ENCODE measurements around the gene BORCS5.
"Not testable (repeated sequence)": the region's sequence is repeated elsewhere in the genome, so short reads cannot be mapped to it uniquely, and the experiment has no call there.

The BORCS5 gene

GRCh38 chr12:12356896-12357718 is at the start of gene BORCS5:
BORCS5 (plus strand) TSS chr12:12357078; CDS start chr12:12357452, 374 bp downstream.
- DNase-seq (ENCODE audit: extremely low read depth, insufficient read length): peak; percentile 100
- Histone ChIP-seq H3K36me3 (ENCODE audit: control insufficient read depth, insufficient read depth, low read length) (peaks cover 2% of the 10 kb centered on the region), H3K4me3 (replicated peaks; ENCODE audit: low read depth, low read length) (peak within 1 kb of the TSS; percentile 99), H3K27me3 (replicated peaks; ENCODE audit: control insufficient read depth, insufficient read depth, low read length) (no peaks in the 10 kb centered on the region)
- TF ChIP-seq CTCF (IDR thresholded peaks at IDR 0.05; ENCODE audit: insufficient read depth, low read length, poor library complexity, severe bottlenecking): peak; percentile 23

GRCh38 chr12:12310695-12311094 is 46.2 kb upstream of the BORCS5 start:
- not testable (repeated sequence) for H3K36me3 ChIP-seq (ENCODE audit: control insufficient read depth, insufficient read depth, low read length); H3K27me3 ChIP-seq (replicated peaks; ENCODE audit: control insufficient read depth, insufficient read depth, low read length); H3K4me3 ChIP-seq (replicated peaks; ENCODE audit: low read depth, low read length); DNase-seq (ENCODE audit: extremely low read depth, insufficient read length)

GRCh38 chr12:12315838-12316237 is 41.0 kb upstream of the BORCS5 start:
- Histone ChIP-seq H3K27me3 (replicated peaks; ENCODE audit: control insufficient read depth, insufficient read depth, low read length) (no peaks in the 10 kb centered on the region), H3K4me3 (replicated peaks; ENCODE audit: low read depth, low read length) (no peak overlapping the region), H3K36me3 (ENCODE audit: control insufficient read depth, insufficient read depth, low read length) (no peaks in the 10 kb centered on the region)
- TF ChIP-seq CTCF (IDR thresholded peaks at IDR 0.05; ENCODE audit: insufficient read depth, low read length, poor library complexity, severe bottlenecking): no peak
- no peak for DNase-seq (ENCODE audit: extremely low read depth, insufficient read length)

- no peak for DNase-seq (ENCODE audit: extremely low read depth, insufficient read length)
- no peak for TF ChIP-seq CTCF (IDR thresholded peaks at IDR 0.05; ENCODE audit: insufficient read depth, low read length, poor library complexity, severe bottlenecking)
- Histone ChIP-seq H3K4me3 (replicated peaks; ENCODE audit: low read depth, low read length) (no peak overlapping the region), H3K27me3 (replicated peaks; ENCODE audit: control insufficient read depth, insufficient read depth, low read length) (no peaks in the 10 kb centered on the region), H3K36me3 (ENCODE audit: control insufficient read depth, insufficient read depth, low read length) (no peaks in the 10 kb centered on the region)
These were observed 37.3 kb upstream of the BORCS5 start for GRCh38 chr12:12319451-12320183.

GRCh38 chr12:12323118-12323517 is 33.8 kb upstream of the BORCS5 start:
- Histone ChIP-seq H3K27me3 (replicated peaks; ENCODE audit: control insufficient read depth, insufficient read depth, low read length) (no peaks in the 10 kb centered on the region), H3K36me3 (ENCODE audit: control insufficient read depth, insufficient read depth, low read length) (no peaks in the 10 kb centered on the region), H3K4me3 (replicated peaks; ENCODE audit: low read depth, low read length) (no peak overlapping the region)
- TF ChIP-seq CTCF (IDR thresholded peaks at IDR 0.05; ENCODE audit: insufficient read depth, low read length, poor library complexity, severe bottlenecking): no peak
- no peak for DNase-seq (ENCODE audit: extremely low read depth, insufficient read length)

- no peak for TF ChIP-seq CTCF (IDR thresholded peaks at IDR 0.05; ENCODE audit: insufficient read depth, low read length, poor library complexity, severe bottlenecking)
- DNase-seq (ENCODE audit: extremely low read depth, insufficient read length): no peak
- H3K27me3 ChIP-seq (replicated peaks; ENCODE audit: control insufficient read depth, insufficient read depth, low read length): no peaks in the 10 kb centered on the region
- H3K4me3 ChIP-seq (replicated peaks; ENCODE audit: low read depth, low read length): no peak overlapping the region
- H3K36me3 ChIP-seq (ENCODE audit: control insufficient read depth, insufficient read depth, low read length): no peaks in the 10 kb centered on the region
These were observed 33.3 kb upstream of the BORCS5 start for GRCh38 chr12:12323591-12323990.

Measured in GM06990 (cell line).